AG04449 (cell line): Measurements from ENCODE around the gene COX6B2.

Source experiments
- CTCF ChIA-PET: fragments of 350-600 bp; formaldehyde crosslinking; extraction: SDS; loops from one replicate; lab custom pipeline; 2021; ENCODE audit warnings: antibody characterized with exemption; lab: Yijun Ruan, JAX
- POLR2A ChIA-PET: fragments of 400-600, 350-600 bp; formaldehyde crosslinking; extraction: SDS; loops from one replicate; lab custom pipeline; 2020; ENCODE audit warnings: antibody characterized with exemption, inconsistent platforms; lab: Yijun Ruan, JAX
- DNase-seq: peaks from one replicate; pipeline ENCODE4 v3.0.0-alpha.2; 2010; ENCODE audit warnings: low read depth, low spot score
- H3K4me3 ChIP-seq: 2 replicates; pipeline ENCODE4 v1.5.1; 2011; ENCODE audit warnings: low read depth, mild to moderate bottlenecking, control low read depth, low read length
- CTCF ChIP-seq: IDR thresholded peaks from one replicate; pipeline ENCODE4 v1.5.1; 2011; ENCODE audit warnings: mild to moderate bottlenecking, moderate library complexity, low read length, control low read depth, inconsistent platforms; ENCODE audit not compliant: insufficient read depth; ENCODE audit errors: missing control alignments

Gene COX6B2

GRCh38 chr19:55369653-55370304, 15.3 kb upstream of the COX6B2 start:
- TF ChIP-seq CTCF = no peak
- ChIA-PET CTCF (interaction anchor here (1.2 to 2.9 kb wide), 4 partner anchors 14 to 210 kb away, joined by 3 to 14 read pairs (median 7); partner anchors contain the start of gene TMEM238), POLR2A (interaction anchor here (1.2 to 2.3 kb wide), 6 partner anchors 14 to 154 kb away, joined by 3 to 18 read pairs (median 6); partner anchors contain the start of genes HSPBP1, KMT5C, PPP6R1 and TMEM238)
- H3K4me3 ChIP-seq = peak overlapping the region; percentile 74
- DNase-seq = no peak

- CTCF ChIA-PET = interaction anchor here (0.8 to 2.9 kb wide), 6 partner anchors 15 to 209 kb away, joined by 3 to 14 read pairs (median 4); partner anchors contain the start of genes KMT5C and TMEM238
- peak overlapping the region; percentile 74 for H3K4me3 ChIP-seq
- no peak for DNase-seq
- POLR2A ChIA-PET = interaction anchor here (1.0 to 2.5 kb wide), 6 partner anchors 15 to 153 kb away, joined by 4 to 18 read pairs (median 8); partner anchors contain the start of genes KMT5C, PPP6R1, TMEM238 and UBE2S
- TF ChIP-seq CTCF = no peak
These were observed 14.4 kb upstream of the COX6B2 start for GRCh38 chr19:55368701-55369563.

GRCh38 chr19:55368106-55368505, 13.6 kb upstream of the COX6B2 start:
- no peak for DNase-seq
- no peak for TF ChIP-seq CTCF
- H3K4me3 ChIP-seq = peak overlapping the region; percentile 74
- ChIA-PET POLR2A (interaction anchor here (1.0 to 2.5 kb wide), 3 partner anchors 16 to 39 kb away, joined by 5 to 11 read pairs (median 10); partner anchors contain the start of genes TMEM238 and UBE2S), CTCF (interaction anchor here (0.8 to 2.9 kb wide), 4 partner anchors 16 to 100 kb away, joined by 3 to 14 read pairs (median 8); partner anchors contain the start of genes KMT5C and TMEM238)

GRCh38 chr19:55366790-55367189, 12.3 kb upstream of the COX6B2 start:
- H3K4me3 ChIP-seq = no peak overlapping the region
- POLR2A ChIA-PET = interaction anchor here (0.8 to 2.5 kb wide), 2 partner anchors 41 to 65 kb away, joined by 3 to 11 read pairs; partner anchors contain the start of gene UBE2S
- DNase-seq = no peak
- CTCF ChIA-PET = interaction anchor here (0.7 to 2.3 kb wide), 3 partner anchors 16 to 138 kb away, joined by 3 to 7 read pairs (median 3); no protein-coding TSS in a partner anchor
- no peak for TF ChIP-seq CTCF

GRCh38 chr19:55365964-55366363, 11.4 kb upstream of the COX6B2 start:
- ChIA-PET POLR2A (interaction anchor here (0.8 kb wide), 1 partner anchor 65 kb away, joined by 3 read pairs; no protein-coding TSS in a partner anchor), CTCF (interaction anchor here (0.9 to 2.3 kb wide), 2 partner anchors 64 to 138 kb away, joined by 3 to 7 read pairs; no protein-coding TSS in a partner anchor)
- TF ChIP-seq CTCF = no peak
- no peak overlapping the region for H3K4me3 ChIP-seq
- no peak for DNase-seq
